KMS-11 (cell line): Measurements from ENCODE around the gene CXorf58.
A peak's percentile ranks its signal among the peaks of the same experiment; 100 is the strongest.
"Not testable (repeated sequence)": the region's sequence is repeated elsewhere in the genome, so short reads cannot be mapped to it uniquely, and the experiment has no call there.

ENCODE experiments used
- H2AFZ ChIP-seq: fragments of 200-600 bp; sonication (generic); 2 replicates; pipeline ENCODE4 v1.6.1; 2016; ENCODE audit warnings: antibody characterized with exemption, mixed run types, low read depth
- H3K27ac ChIP-seq: fragments of 200-600 bp; sonication (generic); 2 replicates; pipeline ENCODE4 v1.6.1; 2016; ENCODE audit warnings: mild to moderate bottlenecking, mixed run types
- H3K27me3 ChIP-seq: fragments of 200-600 bp; sonication (generic); 2 replicates; pipeline ENCODE4 v1.6.1; 2017; ENCODE audit warnings: mild to moderate bottlenecking, low read depth, mixed run types, moderate library complexity; ENCODE audit not compliant: insufficient read depth
- H3K36me3 ChIP-seq: fragments of 200-600 bp; sonication (generic); 2 replicates; pipeline ENCODE4 v1.6.1; 2017; ENCODE audit warnings: mild to moderate bottlenecking, mixed run types; ENCODE audit not compliant: insufficient read depth
- H3K4me1 ChIP-seq: fragments of 200-600 bp; sonication (generic); 2 replicates; pipeline ENCODE4 v1.6.1; 2016; ENCODE audit warnings: mild to moderate bottlenecking, low read depth, mixed run types; ENCODE audit not compliant: poor library complexity, severe bottlenecking
- H3K4me2 ChIP-seq: fragments of 200-600 bp; sonication (generic); 2 replicates; pipeline ENCODE4 v1.7.0; 2016; ENCODE audit warnings: mild to moderate bottlenecking, mixed run types
- H3K4me3 ChIP-seq: fragments of 200-600 bp; sonication (generic); IDR thresholded peaks from 2 replicates; pipeline ENCODE4 v1.6.1; 2017; ENCODE audit warnings: low read depth, low read length, mixed read lengths; ENCODE audit not compliant: insufficient read depth
- H3K79me2 ChIP-seq: fragments of 200-600 bp; sonication (generic); 2 replicates; pipeline ENCODE4 v1.6.1; 2016; ENCODE audit warnings: low read depth, mixed run types; ENCODE audit not compliant: insufficient read depth
- H3K9ac ChIP-seq: fragments of 200-600 bp; sonication (generic); 2 replicates; pipeline ENCODE4 v1.6.1; 2016; ENCODE audit warnings: mild to moderate bottlenecking, mixed run types
- H4K20me1 ChIP-seq: fragments of 200-600 bp; sonication (generic); 2 replicates; pipeline ENCODE4 v1.6.1; 2016; ENCODE audit warnings: mild to moderate bottlenecking, mixed run types; ENCODE audit not compliant: insufficient read depth
- TF ChIP-seq, protein P1 (sequence below): fragments of 200-600 bp; sonication (generic); conservative IDR thresholded peaks from 2 replicates; pipeline ENCODE4 v1.6.1; 2017; ENCODE audit warnings: low read depth, mild to moderate bottlenecking, antibody characterized with exemption, low read length, moderate library complexity, mixed read lengths

The CXorf58 gene, protein sequence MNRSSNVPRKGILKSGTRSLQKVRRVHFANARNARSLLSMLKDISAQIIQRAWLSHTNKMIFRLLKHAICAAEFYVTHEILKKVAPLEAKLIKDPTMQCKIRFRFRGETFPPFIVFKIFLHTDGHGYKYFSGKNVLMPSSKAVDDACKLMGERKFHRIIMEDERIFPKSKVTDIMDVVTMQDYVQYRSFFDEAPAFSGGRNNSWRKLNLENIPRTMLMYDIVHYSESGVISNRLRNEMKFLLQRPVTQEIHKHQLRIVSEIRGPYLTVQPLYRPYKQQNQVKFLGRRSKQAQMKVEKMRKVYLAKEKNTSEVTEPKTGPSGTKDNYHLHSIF

DNA sequence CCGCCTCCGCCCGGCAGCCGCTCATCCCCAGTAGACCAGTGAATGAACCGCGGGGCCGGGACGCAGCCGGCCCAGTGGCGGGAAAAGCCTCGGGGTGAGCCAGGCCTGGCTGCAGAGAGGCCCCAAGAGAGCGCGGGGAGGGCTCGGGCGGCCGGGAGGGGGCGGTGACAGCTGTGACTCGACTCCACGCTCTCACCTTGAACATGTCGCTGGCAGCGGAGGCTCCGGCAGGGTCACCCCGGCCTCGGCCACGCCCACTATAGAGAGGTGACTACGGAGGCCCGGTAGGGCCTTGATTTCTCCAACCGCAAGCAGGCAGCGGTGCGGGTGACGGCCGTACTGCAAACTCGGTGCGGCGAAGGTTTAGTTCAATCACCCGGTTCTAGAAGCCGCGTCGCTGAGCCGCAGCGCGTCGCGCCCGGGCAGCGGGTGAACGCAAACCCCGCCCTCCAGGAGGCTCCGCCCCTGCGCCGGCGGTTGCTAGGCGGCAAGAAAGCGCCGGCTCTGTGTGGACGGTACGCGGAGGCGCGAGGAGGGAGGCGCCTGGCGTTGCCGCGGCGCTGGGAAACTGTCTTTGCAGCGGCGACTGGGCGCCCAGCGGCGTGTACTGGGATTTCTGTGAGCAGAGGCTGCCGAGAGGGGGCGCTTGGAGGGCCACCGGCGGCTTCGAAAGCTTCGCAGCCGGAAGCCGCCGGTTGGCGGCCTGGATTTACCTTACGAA, at the start of gene CXorf58, which contains the start of gene APOO:
Gene CXorf58 (plus strand): TSS at position 509 of the 721 bp plus-strand sequence. CDS start 2,297 bp downstream, outside the sequence.
Gene APOO (minus strand): TSS at position 441 of the 721 bp plus-strand sequence. CDS start 236 bp downstream, at position 205.
- Histone ChIP-seq H3K79me2 (peaks cover 16% of the 10 kb centered on the region; the same call in 1 of the 2 replicates), H3K36me3 (no peaks in the 10 kb centered on the region), H3K4me1 (peaks cover 20% of the 10 kb centered on the region), H3K27ac (peak within 1 kb of the TSS; percentile 98), H4K20me1 (no peaks in the 10 kb centered on the region), H3K4me2 (peak within 1 kb of the TSS; percentile 78), H2AFZ (peak within 1 kb of the TSS; percentile 97), H3K9ac (peak within 1 kb of the TSS; percentile 92), H3K4me3 (no peak within 1 kb of the TSS), H3K27me3 (no peaks in the 10 kb centered on the region)
- TF ChIP-seq, protein P1, sequence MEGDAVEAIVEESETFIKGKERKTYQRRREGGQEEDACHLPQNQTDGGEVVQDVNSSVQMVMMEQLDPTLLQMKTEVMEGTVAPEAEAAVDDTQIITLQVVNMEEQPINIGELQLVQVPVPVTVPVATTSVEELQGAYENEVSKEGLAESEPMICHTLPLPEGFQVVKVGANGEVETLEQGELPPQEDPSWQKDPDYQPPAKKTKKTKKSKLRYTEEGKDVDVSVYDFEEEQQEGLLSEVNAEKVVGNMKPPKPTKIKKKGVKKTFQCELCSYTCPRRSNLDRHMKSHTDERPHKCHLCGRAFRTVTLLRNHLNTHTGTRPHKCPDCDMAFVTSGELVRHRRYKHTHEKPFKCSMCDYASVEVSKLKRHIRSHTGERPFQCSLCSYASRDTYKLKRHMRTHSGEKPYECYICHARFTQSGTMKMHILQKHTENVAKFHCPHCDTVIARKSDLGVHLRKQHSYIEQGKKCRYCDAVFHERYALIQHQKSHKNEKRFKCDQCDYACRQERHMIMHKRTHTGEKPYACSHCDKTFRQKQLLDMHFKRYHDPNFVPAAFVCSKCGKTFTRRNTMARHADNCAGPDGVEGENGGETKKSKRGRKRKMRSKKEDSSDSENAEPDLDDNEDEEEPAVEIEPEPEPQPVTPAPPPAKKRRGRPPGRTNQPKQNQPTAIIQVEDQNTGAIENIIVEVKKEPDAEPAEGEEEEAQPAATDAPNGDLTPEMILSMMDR, result peak; percentile 39

DNA sequence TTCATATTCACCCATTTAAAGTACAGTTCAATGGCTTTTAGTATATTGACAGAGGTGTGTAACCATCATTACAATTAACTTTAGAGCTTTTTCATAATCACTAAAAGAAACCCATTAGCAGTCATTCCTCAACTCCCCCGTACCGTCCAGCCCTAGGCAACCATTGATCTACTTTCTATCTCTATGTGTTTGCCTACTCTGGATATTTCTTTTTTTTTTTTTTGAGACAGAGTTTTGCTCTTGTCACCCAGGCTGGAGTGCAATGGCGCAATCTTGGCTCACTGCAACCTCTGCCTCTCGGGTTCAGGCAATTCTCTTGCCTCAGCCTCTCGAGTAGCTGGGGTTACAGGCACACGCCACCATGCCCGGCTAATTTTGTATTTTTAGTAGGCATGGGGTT, 48.6 kb upstream of the CXorf58 start:
- not testable (repeated sequence) for H3K4me3 ChIP-seq, H3K36me3 ChIP-seq, H3K27ac ChIP-seq, H3K27me3 ChIP-seq, H3K4me1 ChIP-seq, H3K4me2 ChIP-seq, H3K9ac ChIP-seq, H2AFZ ChIP-seq, H3K79me2 ChIP-seq, H4K20me1 ChIP-seq

DNA sequence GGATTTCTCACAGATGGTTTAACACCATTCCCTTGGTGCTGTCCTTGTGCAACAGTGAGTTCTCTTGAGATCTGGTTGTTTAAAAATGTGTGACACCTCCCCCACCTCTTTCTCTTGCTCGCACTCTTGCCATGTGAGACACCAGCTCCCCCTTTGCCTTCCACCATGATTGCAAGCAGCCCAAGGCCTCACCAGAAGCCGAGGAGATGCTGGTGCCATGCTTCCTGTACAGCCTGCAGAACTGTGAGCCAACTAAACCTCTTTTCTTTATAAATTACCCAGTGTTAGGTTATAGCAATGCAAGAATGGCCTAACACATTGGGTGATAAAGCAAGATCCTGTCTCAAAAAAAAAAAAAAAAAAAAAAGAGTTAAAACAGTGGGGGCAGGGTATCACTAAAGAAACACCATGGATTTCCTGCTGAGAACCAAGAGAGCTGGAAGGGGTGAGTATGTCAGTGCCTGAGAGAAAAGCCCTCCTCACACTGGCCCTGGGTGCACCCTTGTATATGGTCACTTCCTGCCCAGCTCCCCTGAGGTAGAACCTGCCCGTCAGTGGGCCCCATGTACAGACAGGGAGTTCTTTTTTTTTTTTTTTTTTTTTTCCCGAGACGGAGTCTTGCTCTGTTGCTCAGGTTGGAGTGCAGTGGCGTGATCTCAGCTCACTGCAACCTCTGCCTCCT, 46.5 kb upstream of the CXorf58 start:
- Histone ChIP-seq H3K36me3 (no peaks in the 10 kb centered on the region), H3K4me3 (no peak overlapping the region), H3K27me3 (no peaks in the 10 kb centered on the region), H2AFZ (no peak overlapping the region), H4K20me1 (no peaks in the 10 kb centered on the region), H3K4me1 (no peaks in the 10 kb centered on the region), H3K79me2 (no peaks in the 10 kb centered on the region), H3K9ac (no peak overlapping the region), H3K4me2 (no peak overlapping the region), H3K27ac (no peak overlapping the region)
- TF ChIP-seq, protein P1, result no peak

DNA sequence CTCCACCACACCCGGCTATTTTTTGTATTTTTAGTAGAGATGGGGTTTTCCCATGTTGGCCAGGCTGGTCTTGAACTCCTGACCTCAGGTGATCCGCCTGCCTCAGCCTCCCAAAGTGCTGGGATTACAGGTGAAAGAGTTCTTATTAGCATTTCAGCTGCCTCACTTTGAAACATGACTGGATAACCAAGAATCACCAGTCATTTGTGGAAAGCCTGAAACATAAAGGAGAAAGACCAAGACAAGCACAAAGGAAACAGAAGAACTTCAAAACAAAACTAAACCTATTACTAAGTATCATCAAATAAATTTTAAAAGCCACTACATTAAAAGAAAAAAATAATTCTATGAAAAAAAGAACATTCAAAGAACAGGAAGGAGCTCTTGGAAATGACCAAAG, 45.9 kb upstream of the CXorf58 start:
- not testable (repeated sequence) for H3K4me3 ChIP-seq, H2AFZ ChIP-seq, H3K79me2 ChIP-seq, H3K27me3 ChIP-seq, H3K9ac ChIP-seq, H3K4me2 ChIP-seq, H3K27ac ChIP-seq, H4K20me1 ChIP-seq, H3K4me1 ChIP-seq, H3K36me3 ChIP-seq

DNA sequence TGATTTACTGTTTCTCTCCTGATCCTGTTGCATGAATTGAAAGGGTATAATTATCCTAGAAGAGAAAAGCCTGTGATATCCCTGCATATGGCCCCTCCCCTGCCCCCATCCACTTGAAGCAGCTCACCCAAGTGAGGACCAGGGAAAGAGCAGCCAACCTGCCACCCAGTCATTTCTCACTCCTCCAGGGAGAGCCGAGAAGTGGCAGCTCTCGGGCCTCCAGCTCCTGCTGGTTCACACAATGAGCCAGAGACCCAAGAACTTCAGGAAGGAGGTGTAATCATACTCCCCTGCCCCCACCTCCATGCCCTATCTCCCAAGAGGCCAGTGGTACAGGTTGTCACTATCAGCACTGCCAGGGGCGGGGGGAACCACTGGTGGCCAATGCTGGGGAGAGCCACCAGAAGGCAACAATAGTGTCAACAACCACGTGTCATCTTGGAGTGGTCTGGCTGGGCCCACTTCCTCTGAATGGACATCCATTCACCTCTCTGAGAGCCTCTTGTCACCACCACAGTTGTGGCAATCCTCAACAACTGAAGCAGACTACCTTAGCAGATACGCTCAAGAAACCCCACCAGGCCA, 43.0 kb upstream of the CXorf58 start:
- Histone ChIP-seq H3K36me3 (no peaks in the 10 kb centered on the region), H4K20me1 (no peaks in the 10 kb centered on the region), H3K4me3 (no peak overlapping the region), H3K27me3 (no peaks in the 10 kb centered on the region), H3K4me1 (no peaks in the 10 kb centered on the region), H3K4me2 (no peak overlapping the region), H3K9ac (no peak overlapping the region), H2AFZ (no peak overlapping the region), H3K79me2 (no peaks in the 10 kb centered on the region), H3K27ac (no peak overlapping the region)
- TF ChIP-seq, protein P1, result no peak
